ENCODE data around the gene GREB1L.

GREB1L gene

DNA sequence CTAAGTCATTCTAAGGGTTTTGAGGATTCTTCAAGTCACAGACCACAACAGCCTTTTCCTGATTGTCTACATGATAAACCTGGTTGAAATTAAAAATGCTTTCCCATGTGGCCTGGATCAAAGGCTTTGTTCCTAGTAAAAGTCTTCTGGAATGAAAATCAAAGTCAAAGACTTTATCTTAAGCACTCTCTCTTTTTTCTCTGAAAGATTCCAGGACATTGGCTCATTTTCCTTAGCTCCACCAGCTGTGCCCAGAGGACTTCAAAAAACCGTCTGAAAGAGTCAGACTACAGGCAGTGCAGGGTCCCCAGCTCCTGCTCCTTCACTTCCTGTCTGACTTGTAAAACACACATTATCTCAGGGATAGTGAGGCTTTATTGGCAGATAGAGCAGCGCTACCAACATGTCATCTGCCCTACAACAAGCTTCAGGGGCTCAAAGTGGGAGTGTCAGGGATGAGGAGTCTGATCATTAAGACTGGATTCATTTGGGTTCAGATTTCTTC is 210.3 kb downstream of the GREB1L start:
- no peak for DNase-seq

DNA sequence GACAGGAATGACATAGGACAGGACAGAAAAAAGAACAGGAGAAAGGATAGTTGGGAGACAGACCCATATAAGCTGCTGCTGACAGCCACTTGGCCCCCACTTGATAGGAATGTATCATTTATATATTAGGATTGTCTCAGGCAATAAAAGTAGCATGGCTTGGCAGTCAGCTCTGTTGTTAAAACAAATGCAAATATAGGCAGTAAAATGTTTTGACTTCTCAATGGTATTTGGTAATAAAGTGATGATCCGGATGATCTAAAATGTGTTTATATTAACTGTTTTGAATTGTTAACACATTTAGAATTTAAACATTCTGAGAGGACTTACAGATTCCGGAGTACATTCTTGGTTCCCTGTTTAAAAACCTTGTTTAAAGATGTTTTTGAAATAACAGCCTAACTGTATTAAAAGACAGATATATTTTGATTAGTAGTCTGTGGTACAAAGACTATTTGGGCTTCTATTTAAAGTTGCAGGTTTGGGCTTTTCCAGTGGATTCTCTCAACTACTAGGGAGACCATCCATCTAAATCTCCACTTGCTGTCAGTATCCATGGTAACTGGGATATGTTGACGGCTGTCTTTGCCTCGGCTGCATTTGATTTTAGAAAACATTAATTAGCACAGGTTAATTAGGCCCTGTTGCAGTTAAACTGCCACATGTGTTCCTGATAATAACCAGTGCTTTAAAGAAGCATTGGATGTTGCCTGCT is 210.9 kb downstream of the GREB1L start:
- no peak for DNase-seq

DNA sequence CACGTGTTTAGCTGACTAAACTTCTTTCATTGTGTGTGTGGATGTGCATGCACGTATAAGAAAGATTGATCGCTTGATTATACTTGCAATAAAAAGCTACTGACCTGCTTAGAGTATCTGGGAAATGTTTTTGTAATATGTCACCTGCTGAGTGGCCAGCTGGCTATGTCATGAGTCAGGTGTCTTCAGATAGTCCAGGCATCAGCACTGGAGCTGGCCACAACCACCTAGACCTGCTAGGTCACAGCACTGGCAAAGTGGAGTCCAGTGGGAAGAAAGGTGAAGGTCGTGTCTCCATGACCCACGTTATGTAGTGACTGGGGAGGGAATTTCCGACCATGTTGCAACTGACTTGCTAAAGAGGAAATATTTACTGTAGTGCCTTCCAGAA is 211.5 kb downstream of the GREB1L start:
- no peak for DNase-seq

DNA sequence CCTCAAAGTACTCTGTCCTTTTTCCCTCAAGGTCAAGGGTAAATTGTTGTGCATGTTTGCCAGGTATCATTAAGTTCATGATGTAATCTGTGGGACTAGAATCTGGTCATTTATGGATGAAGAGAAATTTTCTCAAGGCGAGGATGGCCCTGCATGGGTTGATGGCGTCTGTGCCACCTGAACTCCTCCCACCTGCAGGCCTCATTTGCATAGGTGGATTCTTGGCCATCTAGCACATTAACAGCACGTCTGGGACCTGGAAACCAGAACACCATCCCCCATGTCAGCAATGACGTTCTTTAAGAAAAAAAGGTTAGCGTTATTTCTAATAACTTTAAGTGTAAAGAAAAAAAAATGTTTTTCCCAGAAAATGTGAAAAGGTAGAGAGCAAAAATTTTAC is 212.7 kb downstream of the GREB1L start:
- no peak for DNase-seq

DNA sequence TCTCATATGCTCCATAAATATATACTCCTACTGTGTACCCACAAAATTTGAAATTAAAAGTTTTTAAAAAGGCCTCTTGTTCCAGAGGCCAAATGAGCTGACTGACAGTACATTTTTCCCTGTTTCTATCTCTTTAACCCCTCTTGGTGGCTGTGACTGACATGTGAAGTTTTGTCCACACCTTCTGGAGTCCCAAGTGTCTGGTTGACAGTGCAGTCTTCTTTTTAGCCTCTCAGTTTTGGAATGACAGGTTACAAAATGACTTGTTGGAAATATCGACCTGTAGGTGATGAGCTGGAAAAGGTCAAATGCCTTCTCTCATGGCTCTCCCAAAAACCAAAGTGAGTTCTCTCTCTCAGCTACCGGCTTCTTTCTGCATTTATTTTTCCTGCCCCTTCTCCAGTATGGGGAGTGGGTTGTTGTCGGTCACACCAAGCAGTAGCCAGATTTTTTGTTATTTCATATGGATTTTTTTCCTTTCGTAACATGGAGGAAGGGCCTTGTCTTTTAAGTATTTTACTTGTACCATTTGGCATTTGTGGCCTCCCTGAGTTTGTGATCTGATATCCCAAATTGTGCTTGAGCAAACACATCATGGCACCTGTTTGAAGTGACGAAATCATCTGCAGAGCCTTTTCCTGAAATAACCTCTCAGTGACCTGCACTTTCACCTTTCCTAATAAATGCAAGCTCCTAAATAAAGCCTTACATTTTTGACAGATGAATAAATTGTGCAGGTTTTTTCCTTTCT is 214.6 kb downstream of the GREB1L start:
- no peak for DNase-seq

DNA sequence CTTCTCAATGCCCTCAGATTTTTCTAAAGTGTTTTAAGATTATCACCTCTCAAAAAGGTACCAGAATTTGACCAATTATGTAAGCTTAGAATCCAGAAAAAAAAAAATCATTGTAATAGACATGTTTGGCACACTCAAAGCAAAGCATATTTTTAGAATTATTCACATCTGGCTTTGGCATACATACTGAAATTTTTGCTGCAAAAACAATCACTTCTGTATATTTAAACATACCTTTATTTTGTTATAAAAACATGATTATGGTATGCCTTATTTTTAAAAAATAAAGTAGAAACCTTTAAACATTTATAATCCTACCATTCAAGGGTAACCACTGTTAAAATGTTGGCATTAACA is 215.1 kb downstream of the GREB1L start:
- DNase-seq, result no peak

DNA sequence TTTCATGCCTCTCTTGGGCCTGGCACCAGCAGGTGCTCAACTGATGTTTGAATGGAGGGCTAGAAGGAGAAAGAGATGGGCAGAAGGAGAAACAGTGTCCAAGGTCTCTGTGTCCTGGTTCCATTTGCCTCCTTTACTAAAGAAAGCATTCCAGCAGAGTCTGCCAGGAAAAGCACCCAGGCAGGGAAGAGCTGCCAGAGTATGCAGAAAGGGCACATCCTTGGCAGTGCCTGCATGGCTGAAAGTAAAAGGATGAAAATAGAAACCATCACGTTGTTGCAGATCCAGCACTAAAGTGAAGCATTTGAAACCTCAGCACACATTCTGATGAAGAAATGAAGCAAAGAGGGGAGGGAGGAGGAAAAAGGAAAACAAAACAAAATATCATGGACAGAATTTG is 216.3 kb downstream of the GREB1L start:
- no peak for DNase-seq

DNA sequence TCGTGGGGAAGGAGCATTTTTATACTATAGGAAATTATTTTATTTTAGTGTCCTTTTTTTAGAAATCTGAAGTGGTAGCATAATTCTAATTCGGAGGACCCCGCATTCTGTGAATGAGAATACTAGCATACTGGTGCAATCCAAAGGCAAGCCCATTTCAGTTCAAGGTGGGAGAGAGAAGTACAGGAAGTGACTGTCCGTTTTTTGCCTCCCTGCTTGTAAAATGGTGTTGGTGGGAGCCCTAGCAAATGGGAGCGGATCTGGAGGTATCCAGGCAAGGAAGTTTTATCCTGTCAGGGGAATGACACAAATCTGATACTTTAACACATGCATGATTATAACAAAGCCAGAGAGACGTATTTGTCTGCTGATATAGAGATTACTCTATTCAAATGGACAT is 216.8 kb downstream of the GREB1L start:
- DNase-seq, result no peak

DNA sequence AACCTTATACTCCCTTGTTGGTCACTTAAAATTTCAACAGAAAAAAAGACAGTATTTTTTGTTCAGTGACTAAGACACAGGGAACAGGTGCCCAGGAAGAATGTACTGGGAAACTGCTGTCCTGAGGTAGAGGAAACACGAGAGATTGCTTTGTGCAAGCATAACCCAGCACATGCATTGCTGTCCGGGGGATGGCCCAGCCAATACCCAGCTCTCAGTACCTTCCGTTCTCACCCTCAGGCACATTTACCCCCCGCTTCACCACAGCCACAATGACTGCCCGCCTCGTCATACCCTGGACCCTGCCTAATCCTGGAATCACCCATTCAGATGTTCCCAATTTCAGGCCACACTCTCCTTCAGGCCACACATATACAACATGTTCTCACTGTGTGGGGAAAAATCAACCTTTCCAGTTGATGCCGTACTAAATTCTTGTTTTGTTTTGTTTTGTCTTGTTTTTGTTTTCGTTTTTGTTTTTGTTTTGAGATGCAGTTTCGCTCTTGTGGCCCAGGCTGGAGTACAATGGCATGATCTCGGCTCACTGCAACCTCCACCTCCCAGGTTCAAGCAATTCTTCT is 217.8 kb downstream of the GREB1L start:
- no peak for DNase-seq

DNA sequence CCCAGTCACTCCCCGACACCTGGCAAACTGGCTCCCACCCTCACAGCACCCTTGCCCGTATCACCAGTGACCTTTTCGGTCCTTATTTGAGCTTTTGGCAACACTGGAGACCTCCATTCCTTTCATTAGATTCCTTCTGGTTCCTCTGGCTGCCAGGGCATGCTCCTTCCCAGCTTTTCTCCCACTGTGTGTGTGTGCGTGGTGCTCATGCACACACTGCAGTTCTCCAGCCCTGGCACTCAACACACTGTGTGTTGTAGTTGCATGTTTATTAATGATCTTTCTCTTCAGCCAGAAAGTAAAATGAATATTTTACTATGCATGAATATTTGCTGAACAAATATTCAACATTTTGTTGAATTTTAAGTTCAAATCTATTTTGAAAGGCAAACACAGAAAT is 219.4 kb downstream of the GREB1L start:
- no peak for DNase-seq

DNA sequence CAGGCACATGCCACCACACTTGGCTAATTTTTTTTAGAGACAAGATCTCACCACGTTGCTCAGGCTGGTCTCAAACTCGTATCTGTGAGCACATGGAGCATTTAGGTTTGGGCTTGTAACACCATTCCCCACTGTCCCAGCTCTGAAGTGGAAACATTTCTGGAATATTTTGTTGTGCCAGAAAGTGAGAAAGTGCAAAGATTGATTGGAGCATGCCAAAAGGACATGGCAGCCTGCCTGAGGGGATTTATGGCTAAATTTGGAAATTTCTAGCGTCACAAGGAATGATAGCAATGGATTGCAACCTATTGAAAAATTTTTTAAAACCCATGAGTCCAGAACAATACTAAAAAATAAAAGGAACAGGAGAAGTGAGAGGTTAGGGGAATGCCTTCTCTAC is 221.7 kb downstream of the GREB1L start:
- no peak for DNase-seq

DNA sequence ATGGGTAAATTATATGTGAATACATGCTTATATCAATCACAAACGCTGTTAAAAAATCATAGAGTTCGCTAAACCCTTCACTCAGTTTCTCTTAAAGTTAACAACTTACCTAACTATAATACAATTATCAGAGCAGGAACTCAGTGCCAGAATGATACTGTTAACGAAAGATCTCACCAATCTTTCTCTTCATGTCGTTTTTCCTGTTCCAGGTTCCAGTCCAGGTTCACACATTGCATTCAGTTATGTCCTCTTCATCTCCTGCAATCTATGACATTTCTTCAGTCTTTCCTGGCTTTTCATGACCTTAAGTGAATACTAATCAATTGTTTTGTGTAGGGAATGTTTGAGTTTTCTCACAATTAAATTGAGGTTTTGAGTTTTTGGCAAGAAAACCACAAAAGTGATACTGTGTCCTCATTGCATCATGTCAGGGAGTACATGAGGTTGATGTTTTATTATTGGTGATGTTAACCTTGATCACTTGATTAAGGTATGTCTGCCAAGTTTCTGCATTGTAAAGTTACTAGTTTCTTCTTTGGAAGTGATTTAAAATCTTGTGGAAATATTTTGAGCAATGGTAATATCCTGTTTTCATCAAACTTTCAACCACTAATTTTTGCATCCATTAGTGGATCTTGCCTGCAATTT is 226.6 kb downstream of the GREB1L start:
- no peak for DNase-seq

DNA sequence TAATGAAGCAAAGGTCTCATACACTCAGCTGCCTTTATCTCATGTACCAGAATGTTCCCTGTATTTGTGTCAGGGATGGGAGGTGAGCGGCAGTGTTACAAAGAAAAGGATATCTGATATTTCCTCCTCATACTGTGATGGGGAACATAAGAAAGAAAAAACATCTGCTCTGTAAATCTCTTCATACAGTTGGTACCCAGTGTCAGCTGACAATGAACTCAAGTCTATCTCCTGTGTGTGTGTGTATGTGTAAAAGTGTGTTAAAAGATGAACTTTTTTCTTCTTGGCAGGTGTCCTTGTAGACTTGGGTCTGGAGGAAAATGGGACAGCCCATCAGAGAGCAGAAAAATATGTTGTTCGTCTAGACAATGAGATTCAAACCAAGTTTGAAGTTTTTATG is 230.7 kb downstream of the GREB1L start:
- DNase-seq, result no peak

DNA sequence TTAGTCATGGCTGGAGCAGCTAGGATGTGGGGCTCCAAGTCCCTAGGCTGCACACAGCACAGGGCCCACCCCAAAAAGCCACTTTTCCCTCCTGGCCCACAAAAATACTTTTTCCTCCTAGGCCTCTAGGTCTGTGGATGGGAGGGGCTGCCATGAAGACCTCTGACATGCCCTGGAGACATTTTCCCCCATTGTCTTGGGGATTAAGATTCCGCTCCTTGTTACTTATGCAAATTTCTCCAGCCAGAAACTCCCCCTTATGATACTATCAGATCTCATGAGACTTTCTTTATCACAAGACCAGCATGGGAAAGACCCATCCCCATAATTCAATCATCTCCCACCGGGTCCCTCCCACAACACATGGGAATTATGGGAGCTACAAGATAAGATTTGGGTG is 232.6 kb downstream of the GREB1L start:
- no peak for DNase-seq

DNA sequence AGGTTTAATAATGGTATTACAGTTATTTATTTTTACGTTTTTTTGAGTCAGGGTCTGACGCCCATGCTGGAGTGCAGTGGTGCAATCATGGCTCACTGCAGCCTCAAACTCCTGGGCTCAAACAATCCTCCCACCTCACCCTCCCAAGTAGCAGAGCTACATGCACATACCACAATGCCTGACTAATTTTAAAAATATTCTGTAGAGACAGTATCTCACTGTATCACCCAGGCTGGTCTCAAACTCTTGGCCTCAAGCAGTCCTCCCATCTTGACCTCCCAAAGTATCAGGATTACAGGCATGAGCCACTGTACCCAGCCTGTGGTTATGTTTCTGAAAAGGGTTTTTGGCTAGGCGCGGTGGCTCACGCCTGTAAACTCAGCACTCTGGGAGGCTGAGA is 237.7 kb downstream of the GREB1L start:
- DNase-seq, result no peak

DNA sequence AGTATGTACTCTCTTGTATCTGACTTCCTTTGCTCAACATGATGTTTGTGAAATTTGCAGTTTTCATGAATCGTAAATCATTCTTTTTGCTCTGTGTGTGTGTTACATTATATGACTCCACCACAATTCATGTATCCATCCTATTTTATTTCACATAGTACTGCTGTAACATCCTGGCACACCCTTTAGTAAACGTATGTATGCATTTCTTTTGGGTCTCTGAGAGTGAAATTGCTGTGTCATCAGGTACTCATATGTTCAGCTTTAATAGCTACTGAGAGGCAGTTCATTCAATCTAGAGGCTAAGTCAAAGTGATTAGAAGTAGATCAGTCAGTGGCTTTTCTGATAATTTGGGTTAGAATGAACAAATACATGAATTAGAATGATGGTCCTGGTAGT is 239.7 kb downstream of the GREB1L start:
- DNase-seq, result no peak

DNA sequence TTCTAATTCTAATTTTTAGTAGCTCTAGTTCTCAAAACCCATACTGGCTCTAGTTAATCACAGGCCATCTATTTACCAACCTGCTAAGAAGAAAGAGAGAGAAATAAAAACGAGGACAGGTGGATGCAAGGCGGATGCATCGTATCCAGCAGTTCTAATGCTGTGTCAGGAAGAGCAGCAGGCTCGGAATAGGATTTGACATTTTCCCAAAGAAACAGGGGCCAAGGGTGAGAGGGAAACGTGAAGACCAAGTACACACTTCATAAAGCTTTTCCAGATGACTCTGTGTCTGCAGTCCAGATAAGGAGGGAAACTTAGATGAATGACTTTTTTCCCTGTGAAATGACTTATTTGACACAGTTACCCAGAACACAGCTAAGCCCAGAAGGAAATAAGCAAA is 241.0 kb downstream of the GREB1L start:
- DNase-seq, result no peak

DNA sequence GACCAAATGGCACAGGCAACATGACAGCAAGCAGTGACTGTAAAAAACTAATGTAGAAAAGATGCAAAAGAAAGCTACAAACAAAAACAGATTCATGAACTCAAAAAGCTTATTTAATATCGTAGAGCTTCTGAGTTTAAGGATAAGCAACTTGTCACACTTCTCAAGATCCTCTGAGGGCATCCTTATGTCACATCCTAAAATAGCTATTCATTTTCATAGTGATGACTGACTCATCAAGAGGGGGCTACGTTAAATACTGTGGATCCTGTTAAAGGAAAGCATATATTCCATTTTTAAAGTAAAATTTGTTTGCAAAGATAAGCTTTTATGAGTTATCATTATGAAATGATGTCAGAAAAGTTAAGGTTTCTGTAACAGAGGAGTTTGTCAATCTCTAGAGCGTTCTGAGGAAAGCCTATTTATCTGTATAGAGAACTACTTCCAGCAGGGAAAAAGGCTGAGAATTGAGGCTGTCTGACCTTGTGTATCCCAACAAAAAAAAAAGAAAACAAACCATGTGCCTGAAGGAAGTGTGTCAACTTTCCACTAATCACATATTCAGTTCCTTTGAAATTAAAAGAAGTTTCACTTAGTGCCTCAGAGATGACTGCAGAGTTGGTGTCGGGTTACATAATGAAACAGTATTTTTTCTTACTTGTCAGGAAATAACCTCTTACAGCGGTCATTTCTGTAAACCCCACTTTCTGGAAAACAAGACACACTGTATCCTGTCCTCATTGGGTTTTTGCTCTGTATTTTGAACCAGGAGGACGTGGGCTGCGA is 243.0 kb downstream of the GREB1L start:
- no peak for DNase-seq

DNA sequence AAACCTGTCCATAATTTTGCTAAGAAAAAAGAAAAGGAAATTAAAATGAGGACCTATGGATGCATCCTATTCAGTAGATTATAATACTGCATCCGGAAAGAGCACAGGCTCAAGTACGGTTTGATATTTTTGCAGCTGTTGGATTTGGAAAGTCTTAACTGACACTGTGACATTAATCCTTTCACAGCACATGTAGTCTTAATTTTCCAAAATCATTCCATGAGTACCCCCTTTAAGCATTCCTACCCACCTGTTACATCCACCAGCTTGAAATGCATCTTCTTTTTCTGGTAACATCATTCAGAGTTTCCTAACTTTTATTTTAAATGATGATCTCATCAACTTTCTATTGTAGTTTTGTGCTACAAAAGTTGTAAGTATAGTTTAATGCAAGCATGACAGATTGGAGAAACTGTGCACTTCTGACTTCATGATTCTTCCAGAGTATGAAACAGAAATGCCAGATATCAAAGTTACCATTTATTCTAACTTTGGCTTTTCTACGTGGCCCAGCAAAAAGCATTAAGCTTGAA is 244.9 kb downstream of the GREB1L start:
- DNase-seq, result no peak

DNA sequence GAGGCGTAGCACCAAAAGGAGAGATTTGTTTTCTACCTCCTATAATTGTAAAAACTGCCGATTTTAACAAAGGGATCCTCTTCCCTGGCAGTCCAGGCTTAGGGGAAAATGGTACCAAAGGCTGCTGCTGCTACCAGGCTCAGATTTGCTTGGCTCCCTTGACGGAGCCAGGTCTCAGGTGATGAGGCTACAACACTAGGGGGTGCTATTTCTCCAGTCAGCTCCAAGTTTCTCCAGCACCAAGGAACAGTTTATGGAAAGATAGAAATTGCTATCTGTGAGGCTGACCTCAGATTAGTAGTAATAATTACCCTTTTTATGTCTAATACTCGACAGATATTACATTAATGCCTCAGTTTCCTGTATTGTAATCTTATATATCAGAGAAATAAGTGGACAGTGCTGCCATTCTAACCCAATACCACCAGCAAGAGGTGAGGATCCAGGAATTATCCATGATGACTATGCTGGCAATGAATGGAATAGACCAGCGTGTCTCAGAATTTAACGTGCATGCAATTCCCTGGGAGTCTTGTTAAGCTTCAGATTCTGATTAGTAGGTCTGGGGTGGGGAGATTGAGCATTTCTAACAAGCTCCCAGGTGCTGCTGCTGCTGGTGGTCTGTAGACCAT is 247.2 kb downstream of the GREB1L start:
- DNase-seq, result no peak

DNA sequence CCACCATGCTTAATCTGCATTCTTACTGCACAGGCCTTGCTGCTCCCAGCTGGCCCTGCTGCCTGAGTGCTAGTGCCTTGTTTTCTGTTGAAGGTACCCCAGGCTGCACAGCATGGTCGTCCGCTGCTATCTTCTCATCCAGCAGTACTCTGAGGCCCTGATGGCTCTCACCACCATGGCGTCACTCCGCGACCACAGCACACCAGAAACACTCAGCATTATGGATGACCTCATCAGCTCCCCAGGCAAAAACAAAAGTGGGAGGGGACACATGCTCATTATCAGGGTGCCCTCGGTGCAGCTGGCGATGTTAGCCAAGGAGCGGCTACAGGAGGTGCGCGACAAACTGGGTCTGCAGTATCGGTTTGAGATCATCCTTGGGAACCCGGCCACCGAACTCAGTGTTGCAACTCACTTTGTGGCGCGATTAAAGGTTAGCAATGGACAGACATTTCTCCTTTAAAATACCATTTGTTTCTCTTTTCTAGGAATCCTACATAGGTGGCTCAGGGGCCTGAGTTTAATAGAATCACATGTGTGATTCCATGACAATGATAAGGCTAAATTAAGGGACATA is 248.0 kb downstream of the GREB1L start:
- DNase-seq, result no peak

DNA sequence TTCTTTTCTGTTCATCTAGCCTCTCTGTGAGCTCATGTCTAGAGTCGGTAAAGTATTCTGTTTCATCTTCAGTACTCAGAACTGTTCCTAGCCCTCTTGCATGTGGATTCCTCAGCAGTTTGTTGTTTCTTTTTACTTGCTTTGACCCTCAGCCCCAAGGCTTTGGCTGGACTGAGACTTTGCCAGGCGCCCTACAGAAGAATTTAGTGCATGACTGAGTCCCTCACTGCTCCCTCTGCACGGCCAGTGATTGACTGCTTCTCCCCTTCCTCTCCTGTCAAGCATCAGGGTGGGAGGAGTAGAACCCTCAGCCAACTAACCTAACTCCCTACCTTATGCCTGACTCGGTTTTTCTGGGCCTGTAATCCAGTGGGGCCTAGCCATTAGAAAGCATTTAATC is 248.7 kb downstream of the GREB1L start:
- no peak for DNase-seq
